H1 (cell line): ENCODE measurements around the gene ARSA. TPM values are rescaled to one million over a fixed set of nuclear protein-coding genes. Genes with fewer than 3 reads are reported as not detected.

Experiments used
- MAX ChIP-seq: IDR thresholded peaks from 2 replicates; pipeline ENCODE4 v1.6.1; 2012; ENCODE audit warnings: inconsistent platforms
- polyA plus RNA-seq, 7 experiments: library from polyadenylated mRNA; depleted of rRNA in 3 of 7; stranded (reverse) in 5 of 7; unstranded in 2 of 7; fragments of >200 nt in 5 of 7; fragments of 200-250 nt in 2 of 7; gene quantifications; 1 replicate in 5 of 7; 2 replicates in 1 of 7; 4 replicates in 1 of 7; pipeline versions ENCODE4 v1.2.1 to v1.2.3, GENCODE V29; 2011 to 2013; ENCODE audit warnings: missing spikeins in 2 of 7, mixed read lengths in 2 of 7
- total RNA-seq: library from RNA; stranded (reverse); fragmentation: NEBNext Ultra II Directional; extraction: Animal tissue kit (Norgen Biotek cat#: 25700); gene quantifications from 2 replicates; pipeline ENCODE4 v1.2.1, GENCODE V29; 2021

ARSA gene
- total and polyA plus RNA-seq, 2 of the 8 experiments (the other 6 are each of a cell fraction or from before 2014, with no cell fraction given), result 9.8 to 10.1 TPM

DNA sequence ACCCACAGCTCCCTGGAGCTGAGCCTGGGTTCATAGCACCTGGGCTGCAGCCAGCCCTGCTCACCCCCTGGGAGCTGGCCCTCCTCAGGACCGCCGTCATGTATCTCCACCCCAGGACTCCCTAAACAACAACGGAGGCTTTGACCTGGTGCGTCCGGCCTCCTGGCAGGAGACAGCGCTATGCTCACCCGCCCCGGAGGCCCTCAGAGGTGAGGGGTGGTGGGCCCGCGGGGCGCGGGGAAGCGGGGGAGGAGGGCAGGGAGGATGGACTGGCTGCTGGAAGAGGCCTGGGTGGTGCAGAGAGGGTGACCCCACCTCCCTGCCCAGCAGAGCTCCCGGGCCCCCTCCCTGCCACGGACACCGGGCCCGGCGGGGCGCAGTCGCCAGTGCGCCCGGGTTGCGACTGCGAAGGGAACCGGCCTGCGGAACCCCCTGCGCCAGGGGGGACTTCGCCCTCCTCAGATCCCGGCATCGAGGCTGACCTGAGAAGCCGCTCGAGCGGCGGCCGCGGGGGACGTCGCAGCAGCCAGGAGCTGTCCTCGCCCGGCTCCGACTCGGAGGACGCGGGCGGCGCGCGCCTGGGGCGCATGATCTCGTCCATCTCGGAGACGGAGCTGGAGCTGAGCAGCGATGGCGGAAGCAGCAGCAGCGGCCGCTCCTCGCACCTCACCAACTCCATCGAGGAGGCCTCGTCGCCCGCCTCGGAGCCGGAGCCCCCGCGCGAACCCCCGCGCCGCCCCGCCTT, 24.3 kb downstream of the ARSA start (continued):
- TF ChIP-seq MAX, result 0 out of 2 replicates have a peak, but pooled peaks have one; percentile 29
